Suprapubic skin (tissue), 4 donors: ENCODE measurements around the gene HIF3A. TPM values are rescaled to one million over a fixed set of nuclear protein-coding genes. Genes with fewer than 3 reads are reported as not detected.
"Not testable (repeated sequence)": the region's sequence is repeated elsewhere in the genome, so short reads cannot be mapped to it uniquely, and the experiment has no call there.

Experiments
- DNase-seq, 2 donors: peaks; one replicate each; pipeline ENCODE4 v3.0.0-alpha.2; 2019; ENCODE audit warnings: low spot score in 2 of 2
- H3K27ac ChIP-seq: fragments of 200-600 bp; sonication (generic); one replicate; pipeline ENCODE4 v1.5.1; 2019
- H3K27me3 ChIP-seq: fragments of 200-600 bp; sonication (generic); one replicate; pipeline ENCODE4 v1.5.1; 2019
- H3K36me3 ChIP-seq: fragments of 200-600 bp; sonication (generic); one replicate; pipeline ENCODE4 v1.5.1; 2019
- H3K4me1 ChIP-seq: fragments of 200-600 bp; sonication (generic); one replicate; pipeline ENCODE4 v1.5.1; 2019
- H3K4me3 ChIP-seq: fragments of 200-600 bp; sonication (generic); one replicate; pipeline ENCODE4 v1.5.1; 2019; ENCODE audit warnings: mild to moderate bottlenecking
- H3K9me3 ChIP-seq: fragments of 200-600 bp; sonication (generic); one replicate; pipeline ENCODE4 v1.5.1; 2019
- EP300 ChIP-seq: sonication (generic); formaldehyde crosslinking; IDR thresholded peaks from one replicate; pipeline ENCODE4 v1.6.1; 2017; ENCODE audit warnings: antibody characterized with exemption
- POLR2A ChIP-seq, 2 donors: fragments of 450-650 bp; IDR thresholded peaks; one replicate each; pipeline ENCODE4 v1.6.1; 2017; ENCODE audit warnings: antibody characterized with exemption in 2 of 2, mild to moderate bottlenecking in 2 of 2, moderate library complexity in 2 of 2
- POLR2AphosphoS5 ChIP-seq, 3 donors: sonication (generic); formaldehyde crosslinking; IDR thresholded peaks; one replicate each; pipeline ENCODE4 v1.6.1; 2017; ENCODE audit warnings: antibody characterized with exemption in 3 of 3
- WGBS: methylation state at CpG from one replicate; pipeline ENCODE4 v1.1.5; 2018; 5-methylcytosine and 5-hydroxymethylcytosine counted together
- total RNA-seq, 4 donors: library from RNA; depleted of rRNA; stranded (reverse); fragments of >200 nt; gene quantifications; one replicate each; pipeline ENCODE4 v1.1.0, GENCODE V29; 2016
- TF ChIP-seq, protein P1 (sequence below), 2 donors: fragments of 200-600 bp in 1 of 2; fragments of 450-650 bp in 1 of 2; sonication (generic) in 1 of 2; IDR thresholded peaks; one replicate each; pipeline ENCODE4 v1.5.1; 2016 to 2019; ENCODE audit warnings: antibody characterized with exemption in 2 of 2, mild to moderate bottlenecking in 1 of 2, moderate library complexity in 1 of 2

Gene HIF3A
- total RNA-seq, 4 donors from 2014 or later, result 6.6 to 30.0 (median 18.5) TPM

DNA sequence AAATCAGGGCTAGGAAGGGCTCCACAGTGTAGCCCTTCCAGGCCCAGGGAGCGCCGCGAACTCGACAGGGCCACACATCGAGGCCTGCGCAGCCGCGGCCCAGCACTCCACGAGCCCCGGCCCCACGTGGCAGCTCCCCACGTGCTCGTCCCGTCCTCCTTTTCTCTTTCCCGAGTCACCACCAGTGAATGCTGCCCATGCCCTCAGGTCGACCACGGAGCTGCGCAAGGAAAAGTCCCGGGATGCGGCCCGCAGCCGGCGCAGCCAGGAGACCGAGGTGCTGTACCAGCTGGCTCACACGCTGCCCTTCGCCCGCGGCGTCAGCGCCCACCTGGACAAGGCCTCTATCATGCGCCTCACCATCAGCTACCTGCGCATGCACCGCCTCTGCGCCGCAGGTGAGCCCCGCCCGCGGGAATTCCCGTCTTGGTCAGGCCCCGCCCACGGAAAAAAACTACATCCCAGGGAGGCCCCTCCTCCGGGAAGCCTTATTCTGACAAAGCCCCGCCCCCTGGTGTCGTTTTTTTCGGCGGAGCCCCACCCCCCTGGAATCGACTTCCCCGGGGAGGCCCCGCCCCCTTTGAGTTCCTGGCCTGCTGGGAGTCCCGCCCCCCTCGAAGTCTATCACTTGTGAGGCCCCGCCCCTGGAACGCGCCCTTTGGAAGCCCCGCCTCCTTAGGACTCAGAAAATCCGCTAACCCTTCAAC lies 7.0 kb downstream of the HIF3A start:
- peak overlapping the region; percentile 13 for H3K4me3 ChIP-seq

DNA sequence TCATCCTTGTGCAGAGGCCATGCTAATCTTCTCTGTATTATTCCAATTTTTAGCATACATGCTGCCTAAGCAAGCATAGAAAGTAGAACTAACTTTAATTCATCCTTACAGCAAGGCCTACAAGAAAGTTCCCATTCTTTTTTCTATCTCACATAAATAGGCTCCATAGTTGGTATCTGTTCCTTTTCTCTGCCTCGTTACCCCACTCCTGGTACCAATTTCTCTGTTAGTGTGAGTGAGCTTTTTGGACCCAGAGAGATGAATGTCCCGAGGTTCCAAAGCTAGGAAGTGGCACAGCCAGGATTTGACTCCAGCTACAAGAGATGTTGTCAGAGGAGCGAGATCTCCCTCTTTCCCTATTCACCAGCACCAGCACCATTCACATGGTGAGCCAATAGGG lies 9.7 kb downstream of the HIF3A start:
- Histone ChIP-seq H3K4me1 (peaks cover 19% of the 10 kb centered on the region), H3K27me3 (no peaks in the 10 kb centered on the region), H3K4me3 (no peak overlapping the region), H3K27ac (no peak overlapping the region), H3K9me3 (no peaks in the 10 kb centered on the region), H3K36me3 (peaks cover 37% of the 10 kb centered on the region)
- WGBS, result 95% methylated on average over 3 of the region's 3 CpGs
- no peak for DNase-seq
- TF ChIP-seq EP300, result no peak
- TF ChIP-seq POLR2AphosphoS5 (IDR thresholded peaks at IDR 0.05), result no peak
- TF ChIP-seq, protein P1, sequence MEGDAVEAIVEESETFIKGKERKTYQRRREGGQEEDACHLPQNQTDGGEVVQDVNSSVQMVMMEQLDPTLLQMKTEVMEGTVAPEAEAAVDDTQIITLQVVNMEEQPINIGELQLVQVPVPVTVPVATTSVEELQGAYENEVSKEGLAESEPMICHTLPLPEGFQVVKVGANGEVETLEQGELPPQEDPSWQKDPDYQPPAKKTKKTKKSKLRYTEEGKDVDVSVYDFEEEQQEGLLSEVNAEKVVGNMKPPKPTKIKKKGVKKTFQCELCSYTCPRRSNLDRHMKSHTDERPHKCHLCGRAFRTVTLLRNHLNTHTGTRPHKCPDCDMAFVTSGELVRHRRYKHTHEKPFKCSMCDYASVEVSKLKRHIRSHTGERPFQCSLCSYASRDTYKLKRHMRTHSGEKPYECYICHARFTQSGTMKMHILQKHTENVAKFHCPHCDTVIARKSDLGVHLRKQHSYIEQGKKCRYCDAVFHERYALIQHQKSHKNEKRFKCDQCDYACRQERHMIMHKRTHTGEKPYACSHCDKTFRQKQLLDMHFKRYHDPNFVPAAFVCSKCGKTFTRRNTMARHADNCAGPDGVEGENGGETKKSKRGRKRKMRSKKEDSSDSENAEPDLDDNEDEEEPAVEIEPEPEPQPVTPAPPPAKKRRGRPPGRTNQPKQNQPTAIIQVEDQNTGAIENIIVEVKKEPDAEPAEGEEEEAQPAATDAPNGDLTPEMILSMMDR (IDR thresholded peaks at IDR 0.05), result no peak
- no peak for TF ChIP-seq POLR2A (IDR thresholded peaks at IDR 0.05)

More for the DNA sequence above, 7.0 kb downstream of the HIF3A start:
- H3K9me3 ChIP-seq, result no peaks in the 10 kb centered on the region
- TF ChIP-seq, protein P1 (IDR thresholded peaks at IDR 0.05), result no peak
- no peak for TF ChIP-seq POLR2A (IDR thresholded peaks at IDR 0.05)
- TF ChIP-seq EP300, result no peak
- no peak for TF ChIP-seq POLR2AphosphoS5 (IDR thresholded peaks at IDR 0.05)
- DNase-seq, result peak in 1 of 2 donors; percentile 84
- peaks cover 45% of the 10 kb centered on the region for H3K4me1 ChIP-seq
- peaks cover 28% of the 10 kb centered on the region for H3K36me3 ChIP-seq
- 49% methylated on average over 39 of the region's 56 CpGs for WGBS
- peak overlapping the region; percentile 40 for H3K27ac ChIP-seq
- H3K27me3 ChIP-seq, result no peaks in the 10 kb centered on the region

DNA sequence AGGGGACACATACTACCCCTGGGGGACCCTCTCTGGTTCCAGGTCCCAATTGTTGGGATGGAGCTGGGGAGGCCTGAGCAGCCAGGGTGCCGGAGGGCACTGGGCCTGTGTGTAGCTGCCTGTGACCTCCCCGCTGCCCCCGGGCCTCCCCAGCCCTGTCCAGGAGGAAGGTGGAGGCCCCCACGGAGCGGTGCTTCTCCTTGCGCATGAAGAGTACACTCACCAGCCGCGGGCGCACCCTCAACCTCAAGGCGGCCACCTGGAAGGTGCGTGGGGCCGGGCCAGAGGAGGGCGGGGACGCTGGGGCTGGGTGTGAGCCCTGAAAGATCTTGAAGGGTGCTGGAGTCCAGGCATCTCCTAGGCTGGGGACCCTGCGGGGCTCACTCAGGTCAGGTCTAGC lies 11.7 kb downstream of the HIF3A start:
- no peaks in the 10 kb centered on the region for H3K27me3 ChIP-seq
- TF ChIP-seq EP300, result no peak
- TF ChIP-seq POLR2AphosphoS5 (IDR thresholded peaks at IDR 0.05), result no peak
- TF ChIP-seq, protein P1 (IDR thresholded peaks at IDR 0.05), result no peak
- no peak for TF ChIP-seq POLR2A (IDR thresholded peaks at IDR 0.05)
- no peak overlapping the region for H3K27ac ChIP-seq
- no CpG with 5 or more reads among the region's 15 CpGs for WGBS
- peaks cover 47% of the 10 kb centered on the region for H3K36me3 ChIP-seq
- no peak overlapping the region for H3K4me3 ChIP-seq
- no peak for DNase-seq
- peaks cover 5% of the 10 kb centered on the region for H3K4me1 ChIP-seq
- no peaks in the 10 kb centered on the region for H3K9me3 ChIP-seq

DNA sequence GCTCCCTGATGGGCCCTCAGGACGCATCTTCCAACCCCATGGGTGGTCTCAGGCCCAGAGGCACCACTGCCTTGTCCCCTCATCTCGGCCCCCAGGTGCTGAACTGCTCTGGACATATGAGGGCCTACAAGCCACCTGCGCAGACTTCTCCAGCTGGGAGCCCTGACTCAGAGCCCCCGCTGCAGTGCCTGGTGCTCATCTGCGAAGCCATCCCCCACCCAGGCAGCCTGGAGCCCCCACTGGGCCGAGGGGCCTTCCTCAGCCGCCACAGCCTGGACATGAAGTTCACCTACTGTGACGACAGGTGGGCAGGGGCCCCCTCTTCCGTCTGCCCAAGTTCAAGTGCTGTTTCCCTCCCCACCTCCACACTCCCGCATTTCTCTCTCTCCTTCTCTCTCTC lies 12.2 kb downstream of the HIF3A start:
- DNase-seq, result no peak
- TF ChIP-seq, protein P1 (IDR thresholded peaks at IDR 0.05), result no peak
- TF ChIP-seq POLR2A (IDR thresholded peaks at IDR 0.05), result no peak
- TF ChIP-seq EP300, result no peak
- no peak for TF ChIP-seq POLR2AphosphoS5 (IDR thresholded peaks at IDR 0.05)
- no peak overlapping the region for H3K27ac ChIP-seq
- no peaks in the 10 kb centered on the region for H3K27me3 ChIP-seq
- H3K4me1 ChIP-seq, result no peaks in the 10 kb centered on the region
- 85% methylated on average over 8 of the region's 10 CpGs for WGBS
- H3K36me3 ChIP-seq, result peaks cover 44% of the 10 kb centered on the region
- H3K9me3 ChIP-seq, result no peaks in the 10 kb centered on the region
- no peak overlapping the region for H3K4me3 ChIP-seq

DNA sequence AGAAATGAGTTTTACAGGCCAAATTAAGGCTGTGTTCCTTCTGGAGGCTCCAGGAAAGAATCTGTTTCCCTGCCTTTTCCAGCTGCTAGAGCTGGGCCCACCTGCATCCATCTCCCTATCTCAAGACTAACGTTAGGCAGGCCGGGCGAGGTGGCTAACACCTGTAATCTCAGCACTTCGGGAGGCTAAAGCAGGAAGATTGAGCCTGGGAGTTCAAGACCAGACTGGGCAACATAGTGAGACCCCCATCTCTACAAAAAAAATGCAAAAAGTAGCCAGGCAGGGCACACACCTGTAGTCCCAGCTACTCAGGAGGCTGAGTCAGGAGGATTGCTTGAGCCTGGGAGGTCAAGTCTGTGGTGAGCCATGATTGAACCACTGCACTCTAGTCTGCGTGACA lies 14.6 kb downstream of the HIF3A start:
- Histone ChIP-seq H3K4me1 (no peaks in the 10 kb centered on the region), H3K27ac (no peak overlapping the region), H3K36me3 (peaks cover 34% of the 10 kb centered on the region), H3K4me3 (no peak overlapping the region), H3K9me3 (no peaks in the 10 kb centered on the region), H3K27me3 (no peaks in the 10 kb centered on the region)
- no peak for TF ChIP-seq EP300
- TF ChIP-seq, protein P1 (IDR thresholded peaks at IDR 0.05), result no peak
- no peak for TF ChIP-seq POLR2AphosphoS5 (IDR thresholded peaks at IDR 0.05)
- no peak for TF ChIP-seq POLR2A (IDR thresholded peaks at IDR 0.05)
- no peak for DNase-seq
- WGBS, result 90% methylated on average over 5 of the region's 5 CpGs

DNA sequence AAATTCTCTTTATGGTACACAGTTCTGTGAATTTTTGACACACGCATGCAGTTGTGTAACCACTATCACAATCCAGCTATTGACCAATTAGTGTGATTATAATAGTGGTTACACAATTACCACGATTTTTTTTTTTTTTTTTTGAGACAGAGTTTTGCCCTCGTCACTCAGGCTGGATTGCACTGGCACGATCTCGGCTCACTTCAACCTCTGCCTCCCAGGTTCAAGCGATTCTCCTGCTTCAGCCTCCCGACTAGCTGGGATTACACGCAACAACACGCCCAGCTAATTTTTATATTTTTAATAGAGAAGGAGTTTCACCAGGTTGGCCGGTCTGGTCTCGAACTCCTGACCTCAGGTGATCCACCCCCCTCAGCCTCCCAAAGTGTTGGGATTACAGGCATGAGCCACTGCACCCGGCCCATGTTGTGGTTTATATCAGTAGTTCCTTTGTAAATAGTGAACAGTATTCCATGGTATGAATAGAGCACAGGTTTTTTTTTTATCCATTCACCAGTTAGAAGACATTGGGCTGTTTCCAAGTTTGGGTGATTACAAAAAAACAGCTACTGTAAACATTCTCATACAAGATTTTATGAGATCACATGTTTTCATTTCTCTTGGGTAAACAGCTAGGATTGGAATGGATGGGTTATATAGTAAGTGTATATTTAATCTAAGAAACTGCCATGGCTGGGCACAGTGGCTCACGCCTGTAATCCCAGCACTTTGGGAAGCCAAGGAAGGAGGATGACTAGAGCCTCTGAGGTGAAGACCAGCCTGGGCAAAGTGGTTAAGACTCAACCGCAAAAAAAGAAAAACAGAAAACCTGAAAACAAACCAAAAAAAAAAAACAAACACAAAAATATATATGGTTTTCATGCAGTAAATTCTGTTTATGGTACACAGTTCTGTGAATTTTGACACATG lies 17.0 kb downstream of the HIF3A start:
- 70% methylated on average over 14 of the region's 14 CpGs for WGBS
- not testable (repeated sequence) for H3K4me1 ChIP-seq, H3K9me3 ChIP-seq, H3K4me3 ChIP-seq, H3K27me3 ChIP-seq, H3K27ac ChIP-seq, DNase-seq
- peaks cover 23% of the 10 kb centered on the region for H3K36me3 ChIP-seq
